A549 (cell line): ENCODE results near the gene MYO18B.

Source experiments
- EP300 ChIP-seq, 2 experiments: fragments of >200 bp; sonication (Bioruptor Twin); formaldehyde crosslinking; IDR thresholded peaks; 2 replicates in 1 of 2; 3 replicates in 1 of 2; pipeline ENCODE4 v1.6.1; 2016 to 2017
- JUN ChIP-seq, 2 experiments: fragments of >200 bp; sonication (Bioruptor Twin); formaldehyde crosslinking; IDR thresholded peaks; 2 replicates in 1 of 2; 3 replicates in 1 of 2; pipeline ENCODE4 v1.6.1; 2016 to 2017
- JUNB ChIP-seq: fragments of >200 bp; sonication (Bioruptor Twin); formaldehyde crosslinking; IDR thresholded peaks from 2 replicates; pipeline ENCODE4 v1.6.1; 2016
- NPAS2 ChIP-seq: fragments of 250-450 bp; sonication (Bioruptor Pico); IDR thresholded peaks from 2 replicates; pipeline ENCODE4 v1.8.0; 2022; ENCODE audit warnings: mild to moderate bottlenecking, moderate library complexity, borderline replicate concordance
- POLR2A ChIP-seq: IDR thresholded peaks from 2 replicates; pipeline ENCODE4 v1.6.1; 2012; ENCODE audit warnings: mild to moderate bottlenecking, low read length
- RCOR1 ChIP-seq: fragments of 150-350 bp; IDR thresholded peaks from 2 replicates; pipeline ENCODE4 v1.6.1; 2014; ENCODE audit warnings: antibody characterized with exemption, low read length, low read depth
- TF ChIP-seq, protein P1 (sequence below): fragments of 200-600 bp; sonication (generic); IDR thresholded peaks from 2 replicates; pipeline ENCODE4 v1.6.1; 2016; ENCODE audit warnings: antibody characterized with exemption, mild to moderate bottlenecking, moderate library complexity
- TF ChIP-seq, protein P2 (sequence below): fragments of >200 bp; sonication (Bioruptor Twin); formaldehyde crosslinking; IDR thresholded peaks from 3 replicates; pipeline ENCODE4 v1.5.1; 2016

DNA sequence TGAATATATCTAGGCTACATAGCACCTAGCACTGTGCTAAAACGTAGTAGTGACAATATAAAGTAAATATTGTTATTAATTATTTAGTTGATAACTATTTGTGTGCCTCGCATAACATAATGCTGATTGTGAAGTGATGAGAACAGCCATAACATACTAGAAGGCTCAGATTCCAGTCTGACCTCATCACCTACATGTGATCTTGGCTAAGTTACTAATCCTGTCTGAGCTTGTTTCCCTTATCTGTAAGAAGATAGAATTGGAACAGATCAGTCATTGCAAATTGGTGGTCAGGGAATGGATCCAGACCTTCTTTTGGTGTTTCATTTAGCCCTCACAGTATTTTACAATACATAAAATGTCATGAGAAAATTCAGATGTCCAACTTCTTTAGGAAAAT is 323.9 kb downstream of the MYO18B start:
- TF ChIP-seq EP300 (IDR thresholded peaks at IDR 0.05) (no peak), RCOR1 (no peak), POLR2A (no peak), NPAS2 (CRISPR knock-in tag) (no peak), JUNB (no peak), JUN (IDR thresholded peaks at IDR 0.05) (no peak)
- TF ChIP-seq, protein P1, sequence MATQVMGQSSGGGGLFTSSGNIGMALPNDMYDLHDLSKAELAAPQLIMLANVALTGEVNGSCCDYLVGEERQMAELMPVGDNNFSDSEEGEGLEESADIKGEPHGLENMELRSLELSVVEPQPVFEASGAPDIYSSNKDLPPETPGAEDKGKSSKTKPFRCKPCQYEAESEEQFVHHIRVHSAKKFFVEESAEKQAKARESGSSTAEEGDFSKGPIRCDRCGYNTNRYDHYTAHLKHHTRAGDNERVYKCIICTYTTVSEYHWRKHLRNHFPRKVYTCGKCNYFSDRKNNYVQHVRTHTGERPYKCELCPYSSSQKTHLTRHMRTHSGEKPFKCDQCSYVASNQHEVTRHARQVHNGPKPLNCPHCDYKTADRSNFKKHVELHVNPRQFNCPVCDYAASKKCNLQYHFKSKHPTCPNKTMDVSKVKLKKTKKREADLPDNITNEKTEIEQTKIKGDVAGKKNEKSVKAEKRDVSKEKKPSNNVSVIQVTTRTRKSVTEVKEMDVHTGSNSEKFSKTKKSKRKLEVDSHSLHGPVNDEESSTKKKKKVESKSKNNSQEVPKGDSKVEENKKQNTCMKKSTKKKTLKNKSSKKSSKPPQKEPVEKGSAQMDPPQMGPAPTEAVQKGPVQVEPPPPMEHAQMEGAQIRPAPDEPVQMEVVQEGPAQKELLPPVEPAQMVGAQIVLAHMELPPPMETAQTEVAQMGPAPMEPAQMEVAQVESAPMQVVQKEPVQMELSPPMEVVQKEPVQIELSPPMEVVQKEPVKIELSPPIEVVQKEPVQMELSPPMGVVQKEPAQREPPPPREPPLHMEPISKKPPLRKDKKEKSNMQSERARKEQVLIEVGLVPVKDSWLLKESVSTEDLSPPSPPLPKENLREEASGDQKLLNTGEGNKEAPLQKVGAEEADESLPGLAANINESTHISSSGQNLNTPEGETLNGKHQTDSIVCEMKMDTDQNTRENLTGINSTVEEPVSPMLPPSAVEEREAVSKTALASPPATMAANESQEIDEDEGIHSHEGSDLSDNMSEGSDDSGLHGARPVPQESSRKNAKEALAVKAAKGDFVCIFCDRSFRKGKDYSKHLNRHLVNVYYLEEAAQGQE: no peak
- TF ChIP-seq, protein P2, sequence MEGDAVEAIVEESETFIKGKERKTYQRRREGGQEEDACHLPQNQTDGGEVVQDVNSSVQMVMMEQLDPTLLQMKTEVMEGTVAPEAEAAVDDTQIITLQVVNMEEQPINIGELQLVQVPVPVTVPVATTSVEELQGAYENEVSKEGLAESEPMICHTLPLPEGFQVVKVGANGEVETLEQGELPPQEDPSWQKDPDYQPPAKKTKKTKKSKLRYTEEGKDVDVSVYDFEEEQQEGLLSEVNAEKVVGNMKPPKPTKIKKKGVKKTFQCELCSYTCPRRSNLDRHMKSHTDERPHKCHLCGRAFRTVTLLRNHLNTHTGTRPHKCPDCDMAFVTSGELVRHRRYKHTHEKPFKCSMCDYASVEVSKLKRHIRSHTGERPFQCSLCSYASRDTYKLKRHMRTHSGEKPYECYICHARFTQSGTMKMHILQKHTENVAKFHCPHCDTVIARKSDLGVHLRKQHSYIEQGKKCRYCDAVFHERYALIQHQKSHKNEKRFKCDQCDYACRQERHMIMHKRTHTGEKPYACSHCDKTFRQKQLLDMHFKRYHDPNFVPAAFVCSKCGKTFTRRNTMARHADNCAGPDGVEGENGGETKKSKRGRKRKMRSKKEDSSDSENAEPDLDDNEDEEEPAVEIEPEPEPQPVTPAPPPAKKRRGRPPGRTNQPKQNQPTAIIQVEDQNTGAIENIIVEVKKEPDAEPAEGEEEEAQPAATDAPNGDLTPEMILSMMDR: no peak
